ENCODE data around the gene WNT4.

GRCh38 chr1:22080191-22080590 lies 62.7 kb downstream of the WNT4 start:
- TF ChIP-seq POLR2A (IDR thresholded peaks at IDR 0.05) (no peak), POLR2AphosphoS5 (IDR thresholded peaks at IDR 0.05) (no peak)
